GM18951 (cell line): ENCODE measurements around the gene IQCE.
"Not testable (repeated sequence)": the region's sequence is repeated elsewhere in the genome, so short reads cannot be mapped to it uniquely, and the experiment has no call there.

Experiments
- POLR2A ChIP-seq: IDR thresholded peaks from 4 replicates; pipeline ENCODE4 v1.6.1; 2011; ENCODE audit warnings: mild to moderate bottlenecking; ENCODE audit not compliant: insufficient read length, insufficient read depth; ENCODE audit errors: extremely low read depth
- in situ Hi-C: fragments of 300-500 bp; cut with MboI; formaldehyde crosslinking; loops from one replicate; pipeline ENCODE4 v1.12.0; 2022; ENCODE audit warnings: low sequenced_read_pairs, mixed read lengths, inconsistent platforms; ENCODE audit not compliant: unreplicated experiment

The IQCE gene

GRCh38 chr7:2553108-2553507, 5.7 kb upstream of the IQCE start:
- in situ Hi-C loops: no loop called here
- TF ChIP-seq POLR2A: no peak

GRCh38 chr7:2553831-2554581, 4.8 kb upstream of the IQCE start:
- in situ Hi-C loops: no loop called here

DNA sequence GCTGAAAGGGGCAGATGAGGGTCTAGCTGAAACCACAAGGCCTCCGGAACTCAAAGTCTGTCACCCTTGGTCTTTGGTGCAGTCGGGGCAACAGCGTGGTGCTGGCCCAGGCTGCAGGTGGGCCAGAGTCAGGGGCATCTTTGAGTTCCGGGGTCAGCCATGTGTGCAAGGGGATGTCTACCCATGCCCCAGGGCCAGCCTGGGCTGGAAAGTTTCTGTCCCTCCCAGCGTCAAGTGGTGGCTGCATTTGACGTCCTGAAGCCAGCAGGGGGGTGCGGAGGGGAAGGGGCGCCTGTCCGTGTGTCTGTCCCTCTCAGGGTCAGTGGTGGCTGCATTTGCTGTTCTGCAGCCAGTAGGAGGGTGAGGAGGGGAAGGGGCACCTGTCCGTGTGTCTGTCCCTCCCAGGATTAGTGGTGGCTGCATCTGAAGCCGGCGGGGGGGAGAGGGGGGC, 4.1 kb upstream of the IQCE start:
- TF ChIP-seq POLR2A: no peak
- in situ Hi-C loops: no loop called here

More at GRCh38 chr7:2553831-2554581, 4.8 kb upstream of the IQCE start:
- no peak for TF ChIP-seq POLR2A

DNA sequence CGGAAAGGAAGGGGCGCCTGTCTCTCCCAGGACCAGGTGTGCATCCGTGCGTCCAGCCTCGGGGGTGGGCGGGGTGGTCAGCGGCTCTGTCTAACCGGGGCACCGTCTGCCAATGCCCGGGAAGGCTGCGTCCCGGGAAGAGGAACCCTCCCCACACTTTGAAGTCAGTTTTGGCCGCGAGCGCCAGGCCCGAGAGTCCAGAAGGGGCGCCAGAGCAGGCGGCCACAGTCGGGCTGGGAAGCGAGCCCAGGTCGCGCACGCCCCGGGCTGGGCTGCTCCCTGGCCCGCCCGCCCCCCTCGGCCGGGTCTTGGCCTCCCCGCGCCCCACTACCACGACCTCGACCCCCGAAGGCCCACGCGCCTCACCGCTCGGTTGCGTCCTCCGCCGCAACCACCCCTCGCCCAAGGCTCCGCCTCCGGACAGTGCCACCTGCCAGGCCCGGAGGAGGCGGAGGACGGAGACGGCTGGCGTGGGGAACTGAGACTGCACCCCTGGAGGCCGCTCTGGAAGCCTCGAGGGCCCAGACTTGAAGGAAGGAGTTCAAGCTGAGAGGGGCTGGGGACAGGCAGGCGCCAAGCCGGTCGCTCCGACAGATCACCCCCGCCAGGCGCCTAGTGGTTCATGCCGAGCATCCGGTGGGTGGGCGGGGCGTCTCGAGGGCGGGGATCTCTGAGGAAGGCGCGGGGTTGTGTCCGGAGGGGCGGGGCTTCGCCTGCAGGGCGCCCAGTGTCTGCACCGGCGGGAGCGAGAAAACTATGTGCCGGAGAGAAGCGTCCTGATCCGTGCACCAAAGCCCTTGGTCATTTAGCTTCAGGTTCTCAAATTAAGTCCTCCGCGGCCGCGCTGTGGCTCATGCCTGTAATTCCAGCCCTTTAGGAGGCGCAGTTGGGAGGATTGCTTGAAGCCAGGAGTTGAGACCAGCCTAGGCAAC, 3.4 kb upstream of the IQCE start, which contains the start of gene BRAT1:
BRAT1 (minus strand) TSS at position 404 of the 932 bp plus-strand sequence. CDS start 1,093 bp downstream, outside the sequence.
- in situ Hi-C loops: no loop called here

GRCh38 chr7:2559283-2559950, 638 bp downstream of the IQCE start:
- in situ Hi-C loops: no loop called here
- no peak for TF ChIP-seq POLR2A

More for the DNA sequence above, 3.4 kb upstream of the IQCE start, which contains the start of gene BRAT1:
- TF ChIP-seq POLR2A: peak; percentile 92

DNA sequence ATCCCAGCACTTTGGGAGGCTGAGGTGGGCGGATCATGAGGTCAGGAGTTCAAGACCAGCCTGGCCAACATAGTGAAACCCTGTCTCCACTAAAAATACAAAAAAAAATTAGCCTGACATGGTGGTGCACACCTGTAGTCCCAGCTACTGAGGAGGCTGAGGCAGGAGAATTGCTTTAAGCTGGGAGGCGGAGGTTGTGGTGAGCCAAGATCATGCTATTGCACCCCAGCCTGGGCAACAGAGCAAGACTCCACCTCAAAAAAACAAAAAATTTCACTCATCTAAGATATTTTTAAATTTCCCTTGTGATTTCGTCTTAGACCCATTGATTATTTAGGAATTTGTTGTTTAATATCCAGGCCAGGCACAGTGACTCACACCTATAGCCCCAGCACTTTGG, 5.2 kb downstream of the IQCE start:
- in situ Hi-C loops: not testable (repeated sequence)

- in situ Hi-C loops: no loop called here
Measured at GRCh38 chr7:2564970-2565540, 6.3 kb downstream of the IQCE start.

GRCh38 chr7:2566348-2566889, 7.6 kb downstream of the IQCE start:
- in situ Hi-C loops: no loop called here

More at GRCh38 chr7:2564970-2565540, 6.3 kb downstream of the IQCE start:
- no peak for TF ChIP-seq POLR2A

DNA sequence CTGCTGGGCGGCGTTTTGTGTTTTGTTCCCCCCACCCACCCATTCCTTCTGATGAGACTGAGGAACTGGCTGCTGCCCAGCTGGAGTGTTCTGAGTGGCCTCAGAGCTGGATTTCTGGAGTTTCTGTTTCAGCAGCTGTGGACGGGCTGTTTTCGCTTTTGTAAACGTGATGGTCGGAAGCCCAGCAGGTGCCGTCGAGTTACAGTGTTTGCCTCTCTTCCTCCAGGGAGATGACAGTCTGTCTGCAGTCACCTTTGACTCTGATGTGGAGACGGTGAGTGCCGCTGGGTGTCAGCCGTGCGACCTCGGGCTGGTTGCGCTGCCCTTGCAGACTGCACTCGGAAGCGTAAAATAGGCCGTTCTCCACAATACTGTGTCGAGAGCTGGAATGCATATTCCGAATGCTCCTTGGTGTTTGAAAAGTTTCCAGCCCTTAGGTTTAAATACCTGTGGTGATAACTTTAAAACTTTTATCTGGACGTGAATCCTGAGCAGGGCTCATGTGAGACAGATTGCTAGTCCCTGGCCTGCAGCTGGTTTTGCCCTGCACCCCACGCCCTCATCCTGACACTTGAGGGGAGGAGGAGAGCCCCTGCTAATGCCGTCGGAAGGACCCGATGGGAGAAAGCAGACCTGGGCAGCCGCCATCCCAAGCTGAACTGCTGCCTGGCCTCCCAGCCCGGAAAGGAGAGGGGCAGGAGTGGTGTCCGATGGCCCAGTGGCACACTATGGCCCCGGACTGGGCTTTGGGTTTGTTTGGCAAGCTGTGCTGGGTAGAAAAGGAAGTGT, 8.3 kb downstream of the IQCE start:
- no peak for TF ChIP-seq POLR2A
- in situ Hi-C loops: no loop called here

More at GRCh38 chr7:2566348-2566889, 7.6 kb downstream of the IQCE start:
- no peak for TF ChIP-seq POLR2A

DNA sequence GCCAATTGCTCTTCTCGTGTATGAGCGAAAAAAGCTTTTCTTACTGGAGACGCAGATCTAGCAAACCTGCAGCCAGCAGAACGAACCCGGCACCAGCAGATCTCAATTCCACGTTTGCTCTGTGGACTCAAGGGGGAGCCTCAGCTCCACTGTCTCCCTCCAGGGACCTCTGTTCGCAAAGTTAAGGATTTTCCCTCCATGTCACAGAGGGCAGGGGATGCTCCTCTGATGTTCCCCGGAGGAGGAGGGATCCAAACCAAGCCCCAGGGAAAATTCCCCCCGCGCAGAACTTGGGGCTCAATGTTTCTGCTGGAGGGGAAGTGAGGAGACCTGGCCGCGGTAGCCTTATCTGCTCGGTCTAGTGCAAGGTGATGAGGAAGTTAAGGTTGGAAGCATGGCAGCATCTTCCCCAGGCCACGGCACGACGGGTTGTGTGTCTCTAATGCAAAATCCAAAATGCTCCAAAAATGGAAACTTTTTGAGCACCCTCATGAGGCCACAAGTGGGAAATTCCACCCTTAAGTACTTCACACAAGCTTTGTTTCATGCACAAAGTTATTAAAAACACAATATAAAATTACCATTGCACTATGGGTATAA, 9.0 kb downstream of the IQCE start:
- in situ Hi-C loops: no loop called here

GRCh38 chr7:2568521-2569223, 9.9 kb downstream of the IQCE start:
- in situ Hi-C loops: no loop called here
- no peak for TF ChIP-seq POLR2A

More for the DNA sequence above, 9.0 kb downstream of the IQCE start:
- no peak for TF ChIP-seq POLR2A

- TF ChIP-seq POLR2A: no peak
- in situ Hi-C loops: no loop called here
Measured at GRCh38 chr7:2569421-2569820, 10.6 kb downstream of the IQCE start.
